HCT116 (cell line): ENCODE data around the gene TDRD12. TPM values are rescaled to one million over a fixed set of nuclear protein-coding genes. Genes with fewer than 3 reads are reported as not detected.

Experiments
- ATAC-seq: fragments of 200-7000 bp; cut with Tn5 transposase; 2 replicates; pipeline ENCODE4 v1.9.1; 2020; ENCODE audit warnings: mild to moderate bottlenecking, moderate library complexity
- BruUV-seq: library from RNA; stranded (reverse); fragments of 400-500 nt; replicated peaks from 2 replicates; lab custom pipeline; 2021; lab: Mats Ljungman, UMichigan
- CTCF ChIA-PET: fragments of 300-600 bp; sonication (Branson Sonifier 250); formaldehyde crosslinking; loops from one replicate; lab custom pipeline; 2021; ENCODE audit warnings: antibody characterized with exemption; lab: Charles Lee
- POLR2A ChIA-PET: fragments of 300-600, 350-600 bp; sonication (Branson Sonifier 250); formaldehyde crosslinking; loops from one replicate; lab custom pipeline; 2021; ENCODE audit warnings: antibody characterized with exemption; lab: Charles Lee
- RAD21 ChIA-PET, 2 experiments: fragments of 300-600 bp; sonication (Branson Sonifier 250); formaldehyde crosslinking; loops; one replicate each; lab custom pipeline; 2023; ENCODE audit warnings: low total read pairs in 2 of 2; ENCODE audit not compliant: uncharacterized antibody in 2 of 2, unreplicated experiment in 2 of 2, low non-redundant PET in 1 of 2; lab: Charles Lee
- DNase-seq: peaks from one replicate; pipeline ENCODE4 v3.0.0-alpha.2; 2010; ENCODE audit warnings: low read depth, low spot score
- H2AFZ ChIP-seq: fragments of 200-600 bp; shearing (Covaris generic), sonication (generic); 2 replicates; pipeline ENCODE4 v1.6.1; 2017; ENCODE audit warnings: low read depth, mixed run types, mixed read lengths, antibody characterized with exemption, low read length; ENCODE audit not compliant: poor library complexity, severe bottlenecking
- H3K27ac ChIP-seq: 2 replicates; pipeline ENCODE4 v1.5.1; 2012; ENCODE audit warnings: low read depth, low read length
- H3K27me3 ChIP-seq: fragments of 200-600 bp; sonication (generic); 2 replicates; pipeline ENCODE4 v1.6.1; 2016; ENCODE audit warnings: mixed run types, low read length, mixed read lengths; ENCODE audit not compliant: insufficient read depth
- H3K36me3 ChIP-seq, 2 experiments: fragments of 200-500 bp in 1 of 2; fragments of 200-600 bp in 1 of 2; sonication (Bioruptor generic) in 1 of 2; sonication (generic) in 1 of 2; 2 replicates each; pipeline versions ENCODE4 v1.5.1 to v1.6.1; 2014 to 2016; ENCODE audit warnings: low read length in 2 of 2, inconsistent platforms in 1 of 2, mixed read lengths in 1 of 2, mixed run types in 1 of 2; ENCODE audit not compliant: insufficient read depth in 2 of 2, control insufficient read depth in 1 of 2
- H3K4me1 ChIP-seq, 2 experiments: fragments of 200-600 bp in 1 of 2; sonication (generic) in 1 of 2; 2 replicates each; pipeline versions ENCODE4 v1.5.1 to v1.6.1; 2012 to 2017; ENCODE audit warnings: low read length in 2 of 2, inconsistent platforms in 1 of 2, mild to moderate bottlenecking in 1 of 2, mixed read lengths in 1 of 2, mixed run types in 1 of 2, moderate library complexity in 1 of 2; ENCODE audit not compliant: insufficient read depth in 2 of 2, control insufficient read depth in 1 of 2
- H3K4me2 ChIP-seq: fragments of 200-600 bp; sonication (generic); 2 replicates; pipeline ENCODE4 v1.6.1; 2017; ENCODE audit warnings: mixed run types, low read length, mixed read lengths
- H3K4me3 ChIP-seq, 2 experiments: fragments of 200-600 bp in 1 of 2; sonication (generic) in 1 of 2; replicated peaks in 1 of 2; 2 replicates each; pipeline ENCODE4 v1.5.1; 2011 to 2016; ENCODE audit warnings: low read length in 2 of 2, control low read depth in 1 of 2, low read depth in 1 of 2, mild to moderate bottlenecking in 1 of 2, mixed read lengths in 1 of 2, mixed run types in 1 of 2
- H3K79me2 ChIP-seq: fragments of 200-600 bp; sonication (generic); 2 replicates; pipeline ENCODE4 v1.6.1; 2017; ENCODE audit warnings: mild to moderate bottlenecking, mixed run types, low read length, moderate library complexity, mixed read lengths; ENCODE audit not compliant: insufficient read depth
- H3K9ac ChIP-seq: fragments of 200-600 bp; sonication (generic); 2 replicates; pipeline ENCODE4 v1.6.1; 2016; ENCODE audit warnings: low read length, mixed read lengths
- H3K9me2 ChIP-seq: fragments of 200-600 bp; sonication (generic), shearing (Covaris generic); 2 replicates; pipeline ENCODE4 v1.6.1; 2017; ENCODE audit warnings: mixed run types, mild to moderate bottlenecking, moderate library complexity; ENCODE audit not compliant: insufficient read depth
- H3K9me3 ChIP-seq, 2 experiments: fragments of 200-500 bp in 1 of 2; fragments of 200-600 bp in 1 of 2; sonication (Bioruptor generic) in 1 of 2; sonication (generic) in 1 of 2; 2 replicates each; pipeline ENCODE4 v1.6.1; 2014 to 2017; ENCODE audit warnings: low read length in 2 of 2, mixed read lengths in 2 of 2, inconsistent platforms in 1 of 2, low read depth in 1 of 2, mild to moderate bottlenecking in 1 of 2, mixed run types in 1 of 2, moderate library complexity in 1 of 2; ENCODE audit not compliant: control insufficient read depth in 1 of 2, insufficient read depth in 1 of 2
- H4K20me1 ChIP-seq: fragments of 200-600 bp; sonication (generic), shearing (Covaris generic); 2 replicates; pipeline ENCODE4 v1.6.1; 2017; ENCODE audit warnings: mixed run types, mild to moderate bottlenecking, moderate library complexity; ENCODE audit not compliant: insufficient read depth
- EZH2 ChIP-seq: fragments of 200-600 bp; sonication (generic); IDR thresholded peaks from 2 replicates; pipeline ENCODE4 v1.6.1; 2017; ENCODE audit warnings: antibody characterized with exemption, mixed run types
- EZH2phosphoT487 ChIP-seq: fragments of 200-600 bp; IDR thresholded peaks from 2 replicates; pipeline ENCODE4 v1.6.1; 2018; ENCODE audit warnings: antibody characterized with exemption, borderline replicate concordance
- FOSL1 ChIP-seq: IDR thresholded peaks from 2 replicates; pipeline ENCODE4 v1.6.1; 2012; ENCODE audit warnings: low read depth
- POLR2A ChIP-seq: IDR thresholded peaks from 2 replicates; pipeline ENCODE4 v1.7.0; 2011; ENCODE audit warnings: borderline replicate concordance; ENCODE audit not compliant: insufficient read depth, insufficient read length; ENCODE audit errors: extremely low read depth
- RAD21 ChIP-seq: IDR thresholded peaks from 2 replicates; pipeline ENCODE4 v1.6.1; 2012; ENCODE audit warnings: low read depth, mild to moderate bottlenecking
- REST ChIP-seq: IDR thresholded peaks from 2 replicates; pipeline ENCODE4 v1.6.1; 2012; ENCODE audit warnings: low read depth
- SIN3A ChIP-seq: IDR thresholded peaks from 2 replicates; pipeline ENCODE4 v1.6.1; 2012; ENCODE audit warnings: low read depth
- SP1 ChIP-seq: IDR thresholded peaks from 2 replicates; pipeline ENCODE4 v1.6.1; 2012; ENCODE audit warnings: low read depth
- SRF ChIP-seq: IDR thresholded peaks from 2 replicates; pipeline ENCODE4 v1.6.1; 2012; ENCODE audit warnings: low read depth
- TCF7L2 ChIP-seq: IDR thresholded peaks from 2 replicates; pipeline ENCODE4 v1.7.0; 2011; ENCODE audit warnings: borderline replicate concordance, inconsistent platforms; ENCODE audit not compliant: insufficient read depth, insufficient read length; ENCODE audit errors: extremely low read depth
- YY1 ChIP-seq: IDR thresholded peaks from 2 replicates; pipeline ENCODE4 v1.6.1; 2011; ENCODE audit warnings: low read length, low read depth, moderate library complexity, mild to moderate bottlenecking; ENCODE audit not compliant: insufficient replicate concordance; ENCODE audit errors: extremely low read depth
- ZFX ChIP-seq: fragments of 450-650 bp; IDR thresholded peaks from 2 replicates; pipeline ENCODE4 v1.6.1; 2017
- ZNF274 ChIP-seq: fragments of 200-500 bp; sonication (Bioruptor generic); IDR thresholded peaks from 2 replicates; pipeline ENCODE4 v1.6.1; 2014; ENCODE audit warnings: mild to moderate bottlenecking, low read depth, low read length, inconsistent platforms
- intact Hi-C: fragments of 100-400 bp; cut with micrococcal nuclease; formaldehyde crosslinking; loops from 2 replicates; pipeline ENCODE4 v1.10.0; 2022
- total RNA-seq: library from RNA; stranded (reverse); gene quantifications from one replicate; pipeline ENCODE4 v1.2.1, GENCODE V29; 2021; ENCODE audit not compliant: unreplicated experiment

Gene TDRD12
- total RNA-seq, 1 experiment from 2014 or later, result 0.30 TPM

GRCh38 chr19:32869369-32869965, 149.9 kb downstream of the TDRD12 start, which contains the start of gene SLC7A9:
TSS of gene SLC7A9 (minus strand) at chr19:32869767. CDS start at chr19:32868534, 1,233 bp downstream.
- no peak for ATAC-seq

More at GRCh38 chr19:32869369-32869965, 149.9 kb downstream of the TDRD12 start, which contains the start of gene SLC7A9:
- Histone ChIP-seq H3K27ac (no peak within 1 kb of the TSS), H3K9me2 (no peaks in the 10 kb centered on the region), H3K4me3 (no peak within 1 kb of the TSS), H3K9me3 (no peaks in the 10 kb centered on the region), H3K36me3 (no peaks in the 10 kb centered on the region), H3K79me2 (no peaks in the 10 kb centered on the region), H3K9ac (no peak within 1 kb of the TSS), H4K20me1 (no peaks in the 10 kb centered on the region)
- no peak for DNase-seq
- ChIA-PET POLR2A (no interaction called here), CTCF (no interaction called here), RAD21 (no interaction called here)
- intact Hi-C loops, result no loop called here
- no TSS peak for BruUV-seq
- no peak for TF ChIP-seq EZH2phosphoT487
- TF ChIP-seq REST, result no peak
- no peak for TF ChIP-seq FOSL1
- TF ChIP-seq TCF7L2, result no peak
- no peak for TF ChIP-seq ZFX
- no peak for TF ChIP-seq YY1
- no peak for TF ChIP-seq ZNF274
- no peak for TF ChIP-seq EZH2
- TF ChIP-seq SP1, result no peak
- no peak for TF ChIP-seq RAD21
- no peak for TF ChIP-seq SIN3A
- no peak for TF ChIP-seq SRF
- no peak for TF ChIP-seq POLR2A
- TF ChIP-seq, all 23 proteins: peak for 0
- Histone ChIP-seq H3K4me2 (no peak within 1 kb of the TSS), H3K27me3 (no peaks in the 10 kb centered on the region), H3K4me1 (no peaks in the 10 kb centered on the region), H2AFZ (no peak within 1 kb of the TSS)
